ENCODE results near the gene CDIPT. TPM values are rescaled to one million over a fixed set of nuclear protein-coding genes. Genes with fewer than 3 reads are reported as not detected.
A peak's percentile ranks its signal among the peaks of the same experiment; 100 is the strongest.

The CDIPT gene
- total and polyA plus RNA-seq, 10 of the 15 experiments (the other 5 are each of a cell fraction or from before 2014, with no cell fraction given) = 0.87 to 36.4 (median 27.1) TPM

DNA sequence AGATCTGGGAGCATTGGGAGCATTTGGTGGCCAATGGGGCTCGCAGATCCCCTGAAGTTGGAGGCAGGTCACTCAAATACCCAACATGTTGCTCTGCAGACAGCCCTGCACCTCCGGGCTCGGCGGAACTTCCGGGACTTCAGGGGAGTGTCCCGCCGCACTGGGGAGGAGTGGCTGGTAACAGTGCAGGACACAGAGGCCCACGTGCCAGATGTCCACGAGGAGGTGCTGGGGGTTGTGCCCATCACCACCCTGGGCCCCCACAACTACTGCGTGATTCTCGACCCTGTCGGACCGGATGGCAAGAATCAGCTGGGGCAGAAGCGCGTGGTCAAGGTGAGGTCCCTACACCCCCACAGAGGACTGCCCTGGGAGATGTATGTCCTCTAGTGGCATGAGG is 26.4 kb downstream of the CDIPT start:
- BruUV-seq (replicated peaks) = no TSS peak
- no peak for ATAC-seq
- intact Hi-C loops (cut with micrococcal nuclease; ENCODE audit: unreplicated experiment) = no loop called here

More for the DNA sequence above, 26.4 kb downstream of the CDIPT start:
- Histone ChIP-seq H2AFZ (ENCODE audit: control insufficient read depth, low read depth, low read length) (no peak overlapping the region), H3K27me3 (replicated peaks in 1 of 2; ENCODE audit: control insufficient read depth in 2 of 2, insufficient read depth in 2 of 2, low read length in 1 of 2) (no peaks in the 10 kb centered on the region), H3K4me3 (no peak overlapping the region), H4K20me1 (ENCODE audit: control insufficient read depth, insufficient read depth) (no peaks in the 10 kb centered on the region), H3K9ac (ENCODE audit: control insufficient read depth, insufficient read depth, low read length) (no peak overlapping the region), H3K79me2 (ENCODE audit: control insufficient read depth, insufficient read depth, low read length) (no peaks in the 10 kb centered on the region), H3K36me3 (ENCODE audit: control insufficient read depth in 2 of 2, insufficient read depth in 2 of 2, low read length in 1 of 2) (peaks cover 13 to 15% of the 10 kb centered on the region in 2 experiments; a peak in 3 of 4 replicates), H3K27ac (ENCODE audit: control insufficient read depth, insufficient read depth) (no peak overlapping the region), H3K4me2 (ENCODE audit: control insufficient read depth, insufficient read depth) (no peak overlapping the region), H3K4me1 (ENCODE audit: control insufficient read depth, insufficient read depth, low read length) (no peaks in the 10 kb centered on the region), H3K9me3 (replicated peaks; ENCODE audit: control insufficient read depth, insufficient read depth, low read length) (no peaks in the 10 kb centered on the region)
- in situ Hi-C loops (cut with MboI) = no loop called here
- no peak for DNase-seq (ENCODE audit: low read depth, low spot score)
- ChIA-PET POLR2A (interaction anchor here (0.7 kb wide), 2 partner anchors 145 to 184 kb away, joined by 3 to 4 read pairs; no protein-coding TSS in a partner anchor), SMC1A (ENCODE audit: uncharacterized antibody, unreplicated experiment) (interaction anchor here (1.1 kb wide), 1 partner anchor 32 kb away, joined by 3 read pairs; no protein-coding TSS in a partner anchor), CTCF (interaction anchor here (0.9 kb wide), 1 partner anchor 12 kb away, joined by 4 read pairs; no protein-coding TSS in a partner anchor), RAD21 (ENCODE audit: unreplicated experiment) (no interaction called here)
- 98% methylated on average over 15 of the region's 15 CpGs for WGBS (ENCODE audit: insufficient coverage, insufficient replicate concordance, low lambda C conversion rate, missing lambda C conversion rate)
- no peak for FAIRE-seq
- TF ChIP-seq ZNF384 (IDR thresholded peaks at IDR 0.05; ENCODE audit: borderline replicate concordance, low read depth, low read length) (no peak), EZH2 (IDR thresholded peaks at IDR 0.05; ENCODE audit: borderline replicate concordance, control insufficient read depth, low read depth, low read length) (no peak), CUX1 (IDR thresholded peaks at IDR 0.05; ENCODE audit: insufficient replicate concordance, low read depth, low read length) (no peak), CBX5 (IDR thresholded peaks at IDR 0.05; ENCODE audit: low read depth) (no peak), STAT1 (conservative IDR thresholded peaks at IDR 0.05) (no peak), POLR2A (IDR thresholded peaks at IDR 0.05; ENCODE audit: low read depth, low read length) (0 out of 2 replicates have a peak, but pooled peaks have one; percentile 20), MAX (IDR thresholded peaks at IDR 0.05; ENCODE audit: low read depth, low read length) (no peak)
- TF ChIP-seq, protein P1, sequence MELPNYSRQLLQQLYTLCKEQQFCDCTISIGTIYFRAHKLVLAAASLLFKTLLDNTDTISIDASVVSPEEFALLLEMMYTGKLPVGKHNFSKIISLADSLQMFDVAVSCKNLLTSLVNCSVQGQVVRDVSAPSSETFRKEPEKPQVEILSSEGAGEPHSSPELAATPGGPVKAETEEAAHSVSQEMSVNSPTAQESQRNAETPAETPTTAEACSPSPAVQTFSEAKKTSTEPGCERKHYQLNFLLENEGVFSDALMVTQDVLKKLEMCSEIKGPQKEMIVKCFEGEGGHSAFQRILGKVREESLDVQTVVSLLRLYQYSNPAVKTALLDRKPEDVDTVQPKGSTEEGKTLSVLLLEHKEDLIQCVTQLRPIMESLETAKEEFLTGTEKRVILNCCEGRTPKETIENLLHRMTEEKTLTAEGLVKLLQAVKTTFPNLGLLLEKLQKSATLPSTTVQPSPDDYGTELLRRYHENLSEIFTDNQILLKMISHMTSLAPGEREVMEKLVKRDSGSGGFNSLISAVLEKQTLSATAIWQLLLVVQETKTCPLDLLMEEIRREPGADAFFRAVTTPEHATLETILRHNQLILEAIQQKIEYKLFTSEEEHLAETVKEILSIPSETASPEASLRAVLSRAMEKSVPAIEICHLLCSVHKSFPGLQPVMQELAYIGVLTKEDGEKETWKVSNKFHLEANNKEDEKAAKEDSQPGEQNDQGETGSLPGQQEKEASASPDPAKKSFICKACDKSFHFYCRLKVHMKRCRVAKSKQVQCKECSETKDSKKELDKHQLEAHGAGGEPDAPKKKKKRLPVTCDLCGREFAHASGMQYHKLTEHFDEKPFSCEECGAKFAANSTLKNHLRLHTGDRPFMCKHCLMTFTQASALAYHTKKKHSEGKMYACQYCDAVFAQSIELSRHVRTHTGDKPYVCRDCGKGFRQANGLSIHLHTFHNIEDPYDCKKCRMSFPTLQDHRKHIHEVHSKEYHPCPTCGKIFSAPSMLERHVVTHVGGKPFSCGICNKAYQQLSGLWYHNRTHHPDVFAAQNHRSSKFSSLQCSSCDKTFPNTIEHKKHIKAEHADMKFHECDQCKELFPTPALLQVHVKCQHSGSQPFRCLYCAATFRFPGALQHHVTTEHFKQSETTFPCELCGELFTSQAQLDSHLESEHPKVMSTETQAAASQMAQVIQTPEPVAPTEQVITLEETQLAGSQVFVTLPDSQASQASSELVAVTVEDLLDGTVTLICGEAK (IDR thresholded peaks at IDR 0.05; ENCODE audit: borderline replicate concordance) = no peak
